Endothelial cell (in vitro differentiated cells): Measurements from ENCODE around the gene TNFRSF25. TPM values are rescaled to one million over a fixed set of nuclear protein-coding genes. Genes with fewer than 3 reads are reported as not detected.

Experiments used
- DNase-seq: peaks from one replicate; pipeline ENCODE4 v3.0.0; 2021; ENCODE audit warnings: low spot score
- H3K27ac Mint-ChIP-seq: one replicate; pipeline ENCODE4 v1.8.0; 2021; ENCODE audit warnings: mixed read lengths, inconsistent platforms; ENCODE audit not compliant: unreplicated experiment
- H3K27me3 Mint-ChIP-seq: one replicate; pipeline ENCODE4 v1.8.0; 2021; ENCODE audit warnings: mild to moderate bottlenecking, moderate library complexity, mixed read lengths, inconsistent platforms; ENCODE audit not compliant: unreplicated experiment
- H3K36me3 Mint-ChIP-seq: one replicate; pipeline ENCODE4 v1.8.0; 2021; ENCODE audit warnings: mild to moderate bottlenecking, low read depth, mixed read lengths, inconsistent platforms; ENCODE audit not compliant: unreplicated experiment
- H3K4me1 Mint-ChIP-seq: one replicate; pipeline ENCODE4 v1.8.0; 2021; ENCODE audit warnings: mild to moderate bottlenecking, mixed read lengths, inconsistent platforms; ENCODE audit not compliant: unreplicated experiment
- H3K4me3 Mint-ChIP-seq: one replicate; pipeline ENCODE4 v1.8.0; 2021; ENCODE audit warnings: mild to moderate bottlenecking, mixed read lengths, inconsistent platforms; ENCODE audit not compliant: unreplicated experiment
- H3K9me3 Mint-ChIP-seq: one replicate; pipeline ENCODE4 v1.8.0; 2021; ENCODE audit warnings: mixed read lengths, inconsistent platforms; ENCODE audit not compliant: unreplicated experiment
- CTCF ChIP-seq: fragments of 200-600 bp; sonication (generic); IDR thresholded peaks from one replicate; pipeline ENCODE4 v1.5.0; 2021; ENCODE audit warnings: antibody characterized with exemption; ENCODE audit not compliant: unreplicated experiment
- total RNA-seq: library from RNA; stranded (reverse); fragmentation: NEBNext Ultra II Directional; extraction: Animal tissue kit (Norgen Biotek cat#: 25700); gene quantifications from one replicate; pipeline ENCODE4 v1.2.1, GENCODE V29; 2021; ENCODE audit not compliant: unreplicated experiment

TNFRSF25 gene
- total RNA-seq, 1 donor from 2014 or later = 104 TPM

DNA sequence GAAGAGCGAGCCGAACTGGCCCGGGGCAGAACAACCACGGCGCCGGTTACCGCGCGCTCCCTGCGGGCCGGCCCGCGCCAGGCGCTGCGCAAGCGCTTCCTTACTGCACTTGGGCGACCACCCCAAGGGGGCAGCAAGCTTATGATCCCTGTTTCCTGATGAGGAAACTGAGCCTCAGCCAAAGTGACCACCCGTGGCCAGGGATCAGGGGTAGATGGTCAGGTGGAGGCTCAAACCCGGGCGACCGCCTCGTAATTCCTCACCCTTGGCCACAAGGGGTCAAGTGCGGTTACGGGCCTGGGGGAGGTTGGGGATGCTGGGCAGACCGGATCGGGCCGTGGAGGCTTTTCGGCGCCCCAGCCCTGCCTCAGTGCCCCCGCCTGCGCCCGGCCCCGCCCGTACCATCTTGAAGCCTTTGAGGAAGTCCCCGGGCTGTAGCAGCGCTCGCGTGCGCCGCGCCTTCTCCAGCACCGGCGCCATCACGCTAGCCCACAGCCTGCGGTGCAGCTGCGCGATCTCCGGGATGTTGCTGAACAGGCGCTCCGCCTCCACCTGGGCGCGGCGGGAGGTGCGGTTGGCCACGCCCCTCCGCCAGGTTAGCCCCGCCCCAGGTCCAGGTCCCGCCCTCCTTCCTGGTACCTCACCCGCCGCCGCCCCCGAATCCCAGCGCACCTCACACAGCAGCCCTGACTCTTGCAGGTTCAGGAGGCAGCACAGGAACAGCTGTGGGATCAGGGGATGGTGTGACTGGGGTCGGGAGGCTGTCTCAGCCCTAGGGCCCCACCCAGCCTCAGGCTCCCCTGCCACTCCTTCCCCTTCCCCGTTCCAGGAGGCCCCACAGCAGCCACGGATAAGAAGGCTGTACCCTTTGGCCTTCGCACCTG is 5.4 kb upstream of the TNFRSF25 start:
- TF ChIP-seq CTCF = no peak
- Mint-ChIP-seq H3K36me3 (peaks cover 12% of the 10 kb centered on the region), H3K27ac (no peak overlapping the region), H3K4me3 (no peak overlapping the region), H3K27me3 (peaks cover 20% of the 10 kb centered on the region), H3K9me3 (no peaks in the 10 kb centered on the region), H3K4me1 (no peaks in the 10 kb centered on the region)
- no peak for DNase-seq

DNA sequence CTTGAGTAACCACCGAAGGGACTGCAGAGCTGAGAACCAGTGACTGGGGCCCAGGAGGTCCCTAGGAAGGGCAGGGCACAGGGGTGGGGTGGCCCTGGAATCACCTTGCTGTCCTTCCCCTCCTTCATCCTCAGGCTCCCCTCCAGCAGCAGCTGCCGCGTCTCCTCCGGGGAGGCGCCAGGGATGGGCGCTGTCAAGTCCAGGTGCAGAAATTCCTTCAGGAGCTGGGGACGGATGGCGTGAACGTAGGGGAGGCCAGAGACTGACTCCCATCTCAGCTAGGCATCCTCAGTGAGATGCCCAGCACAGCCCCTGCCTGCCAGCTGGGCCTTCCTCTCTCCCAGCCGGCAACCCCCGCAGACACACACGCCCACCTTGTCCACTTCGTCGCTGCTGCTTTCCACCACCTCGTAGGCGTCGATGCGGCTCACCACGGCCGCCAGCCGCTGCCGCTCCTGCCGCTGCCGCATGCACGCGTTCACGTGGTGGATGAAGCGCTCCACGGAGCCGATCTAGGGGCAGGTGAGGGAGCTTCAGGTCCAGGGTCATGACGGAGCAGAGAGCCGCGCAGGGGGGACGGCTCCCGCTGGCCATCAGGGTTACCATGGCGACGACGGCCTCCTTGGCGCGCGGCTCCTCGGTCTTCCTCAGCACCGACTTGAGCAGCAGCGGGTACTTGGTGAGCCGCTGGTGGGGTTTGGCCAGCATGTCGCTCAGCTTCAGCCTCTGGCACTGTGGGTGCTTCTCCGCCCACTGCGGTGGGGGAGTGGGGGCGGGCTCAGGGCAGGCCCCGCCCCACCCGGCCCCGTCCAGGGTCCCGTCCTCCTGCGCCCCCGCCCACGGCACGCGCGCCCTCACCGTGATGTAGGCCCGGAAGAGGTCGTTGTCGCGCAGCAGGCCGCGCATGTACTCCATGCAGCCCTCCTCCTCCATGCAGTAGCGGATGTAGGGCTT is 4.4 kb upstream of the TNFRSF25 start:
- H3K27ac Mint-ChIP-seq = no peak overlapping the region

DNA sequence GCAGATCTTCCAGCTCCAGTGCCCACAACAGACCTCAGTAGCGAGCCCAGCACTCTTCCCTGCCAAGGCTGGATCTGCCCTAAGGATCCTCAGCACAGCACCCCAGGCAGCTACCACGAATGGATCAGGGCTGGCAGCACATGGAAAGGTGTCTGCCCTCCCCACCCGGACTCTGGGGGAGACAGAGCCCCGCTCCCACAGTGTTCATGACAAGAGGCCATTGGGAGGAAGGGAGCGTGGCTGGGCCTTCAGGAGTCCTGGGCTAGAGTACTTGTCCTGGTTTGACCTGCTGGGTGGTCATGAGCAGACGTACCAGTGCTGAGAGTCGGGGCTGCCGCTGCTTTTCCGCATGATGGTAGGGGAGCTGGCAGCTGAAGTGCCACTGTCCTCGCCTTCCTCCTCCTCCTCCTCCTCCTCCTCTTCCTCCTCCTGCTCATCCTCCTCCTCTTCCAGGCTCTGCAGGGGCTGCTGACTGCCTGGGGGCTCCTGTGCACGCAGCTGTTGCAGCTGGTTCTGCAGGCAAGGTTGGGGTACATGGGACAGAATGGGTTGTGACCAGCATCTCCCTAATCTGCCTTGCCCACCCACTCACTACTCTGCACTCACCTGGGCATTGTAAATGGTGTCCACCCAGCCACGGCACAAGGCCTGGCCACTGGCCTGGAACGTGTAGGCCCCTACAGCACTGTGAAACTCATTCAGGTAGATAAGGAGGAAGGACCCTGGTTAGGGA is 2.9 kb upstream of the TNFRSF25 start:
- Mint-ChIP-seq H3K4me3 (no peak overlapping the region), H3K27me3 (peaks cover 19% of the 10 kb centered on the region), H3K36me3 (peaks cover 21% of the 10 kb centered on the region), H3K4me1 (no peaks in the 10 kb centered on the region), H3K27ac (peak overlapping the region; percentile 50), H3K9me3 (no peaks in the 10 kb centered on the region)
- no peak for TF ChIP-seq CTCF
- no peak for DNase-seq

More for the DNA sequence above, 4.4 kb upstream of the TNFRSF25 start:
- no peak for TF ChIP-seq CTCF
- peaks cover 15% of the 10 kb centered on the region for H3K27me3 Mint-ChIP-seq
- no peak for DNase-seq
- no peaks in the 10 kb centered on the region for H3K9me3 Mint-ChIP-seq
- H3K36me3 Mint-ChIP-seq = peaks cover 12% of the 10 kb centered on the region
- no peaks in the 10 kb centered on the region for H3K4me1 Mint-ChIP-seq
- H3K4me3 Mint-ChIP-seq = no peak overlapping the region

- no peaks in the 10 kb centered on the region for H3K4me1 Mint-ChIP-seq
- no peak overlapping the region for H3K27ac Mint-ChIP-seq
- no peaks in the 10 kb centered on the region for H3K9me3 Mint-ChIP-seq
- no peak for DNase-seq
- H3K27me3 Mint-ChIP-seq = peaks cover 19% of the 10 kb centered on the region
- TF ChIP-seq CTCF = no peak
- no peak overlapping the region for H3K4me3 Mint-ChIP-seq
- peaks cover 25% of the 10 kb centered on the region for H3K36me3 Mint-ChIP-seq
Measured at GRCh38 chr1:6467744-6468688, 2.0 kb upstream of the TNFRSF25 start.
